Measurements from ENCODE around the gene RUNX1. TPM values are rescaled to one million over a fixed set of nuclear protein-coding genes. Genes with fewer than 3 reads are reported as not detected.

Gene RUNX1
- total and polyA plus RNA-seq, 2 of the 13 experiments (the other 11 are each of a cell fraction or from before 2014, with no cell fraction given), result 5.4 to 6.4 TPM

DNA sequence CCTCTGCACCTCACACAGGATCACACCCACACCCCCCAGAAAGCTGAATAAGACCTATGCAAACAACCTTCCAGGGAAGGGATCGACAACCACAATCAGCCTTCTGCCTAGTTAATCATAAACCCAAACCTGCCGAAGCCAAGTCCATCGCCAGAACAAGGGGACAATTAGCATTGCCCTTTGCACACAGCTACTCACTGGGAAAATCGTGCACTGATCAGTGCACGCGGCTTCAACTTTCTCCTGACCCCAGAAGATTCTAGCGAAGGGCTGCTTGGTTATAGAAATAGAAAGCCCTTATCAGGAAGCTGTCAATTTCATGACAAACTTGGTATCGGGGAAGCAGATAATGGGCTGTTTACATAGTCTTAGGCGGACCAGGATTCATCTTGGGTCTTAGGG lies 29.5 kb downstream of the RUNX1 start (continued):
- TF ChIP-seq, protein P1, sequence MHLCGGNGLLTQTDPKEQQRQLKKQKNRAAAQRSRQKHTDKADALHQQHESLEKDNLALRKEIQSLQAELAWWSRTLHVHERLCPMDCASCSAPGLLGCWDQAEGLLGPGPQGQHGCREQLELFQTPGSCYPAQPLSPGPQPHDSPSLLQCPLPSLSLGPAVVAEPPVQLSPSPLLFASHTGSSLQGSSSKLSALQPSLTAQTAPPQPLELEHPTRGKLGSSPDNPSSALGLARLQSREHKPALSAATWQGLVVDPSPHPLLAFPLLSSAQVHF (CRISPR knock-in tag; IDR thresholded peaks at IDR 0.05), result no peak
- TF ChIP-seq GATAD2A (CRISPR knock-in tag; IDR thresholded peaks at IDR 0.05) (peak; percentile 88), THAP11 (CRISPR knock-in tag; IDR thresholded peaks at IDR 0.05) (peak; percentile 50; the same call in 1 of the 2 replicates), NCOA5 (CRISPR knock-in tag; IDR thresholded peaks at IDR 0.05) (no peak), PAX8 (CRISPR knock-in tag; IDR thresholded peaks at IDR 0.05; ENCODE audit: borderline replicate concordance) (no peak), MED8 (CRISPR knock-in tag; IDR thresholded peaks at IDR 0.05; ENCODE audit: insufficient replicate concordance) (no peak), NFYB (CRISPR knock-in tag; IDR thresholded peaks at IDR 0.05) (no peak), EHMT2 (IDR thresholded peaks at IDR 0.05; ENCODE audit: borderline replicate concordance, low read depth, low read length) (no peak), ZNF260 (CRISPR knock-in tag; IDR thresholded peaks at IDR 0.05; ENCODE audit: borderline replicate concordance, low read depth) (no peak), ZFP90 (CRISPR knock-in tag; IDR thresholded peaks at IDR 0.05; ENCODE audit: borderline replicate concordance) (no peak), NR2F1 (CRISPR knock-in tag; IDR thresholded peaks at IDR 0.05) (no peak), MAFG (CRISPR knock-in tag; IDR thresholded peaks at IDR 0.05) (no peak), NFIC (IDR thresholded peaks at IDR 0.05; ENCODE audit: low read length) (0 out of 2 replicates have a peak, but pooled peaks have one; percentile 48), ARNT2 (CRISPR knock-in tag; IDR thresholded peaks at IDR 0.05; ENCODE audit: low read depth) (no peak), ZKSCAN8 (CRISPR knock-in tag; IDR thresholded peaks at IDR 0.05; ENCODE audit: borderline replicate concordance) (no peak), REL (CRISPR knock-in tag; conservative IDR thresholded peaks at IDR 0.05) (no peak), ZNF33B (CRISPR knock-in tag; IDR thresholded peaks at IDR 0.05) (no peak), ISX (CRISPR knock-in tag; conservative IDR thresholded peaks at IDR 0.05) (no peak)
- TF ChIP-seq, protein P2, sequence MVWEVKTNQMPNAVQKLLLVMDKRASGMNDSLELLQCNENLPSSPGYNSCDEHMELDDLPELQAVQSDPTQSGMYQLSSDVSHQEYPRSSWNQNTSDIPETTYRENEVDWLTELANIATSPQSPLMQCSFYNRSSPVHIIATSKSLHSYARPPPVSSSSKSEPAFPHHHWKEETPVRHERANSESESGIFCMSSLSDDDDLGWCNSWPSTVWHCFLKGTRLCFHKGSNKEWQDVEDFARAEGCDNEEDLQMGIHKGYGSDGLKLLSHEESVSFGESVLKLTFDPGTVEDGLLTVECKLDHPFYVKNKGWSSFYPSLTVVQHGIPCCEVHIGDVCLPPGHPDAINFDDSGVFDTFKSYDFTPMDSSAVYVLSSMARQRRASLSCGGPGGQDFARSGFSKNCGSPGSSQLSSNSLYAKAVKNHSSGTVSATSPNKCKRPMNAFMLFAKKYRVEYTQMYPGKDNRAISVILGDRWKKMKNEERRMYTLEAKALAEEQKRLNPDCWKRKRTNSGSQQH (CRISPR knock-in tag; IDR thresholded peaks at IDR 0.05; ENCODE audit: low read depth), result no peak
- TF ChIP-seq, protein P3, sequence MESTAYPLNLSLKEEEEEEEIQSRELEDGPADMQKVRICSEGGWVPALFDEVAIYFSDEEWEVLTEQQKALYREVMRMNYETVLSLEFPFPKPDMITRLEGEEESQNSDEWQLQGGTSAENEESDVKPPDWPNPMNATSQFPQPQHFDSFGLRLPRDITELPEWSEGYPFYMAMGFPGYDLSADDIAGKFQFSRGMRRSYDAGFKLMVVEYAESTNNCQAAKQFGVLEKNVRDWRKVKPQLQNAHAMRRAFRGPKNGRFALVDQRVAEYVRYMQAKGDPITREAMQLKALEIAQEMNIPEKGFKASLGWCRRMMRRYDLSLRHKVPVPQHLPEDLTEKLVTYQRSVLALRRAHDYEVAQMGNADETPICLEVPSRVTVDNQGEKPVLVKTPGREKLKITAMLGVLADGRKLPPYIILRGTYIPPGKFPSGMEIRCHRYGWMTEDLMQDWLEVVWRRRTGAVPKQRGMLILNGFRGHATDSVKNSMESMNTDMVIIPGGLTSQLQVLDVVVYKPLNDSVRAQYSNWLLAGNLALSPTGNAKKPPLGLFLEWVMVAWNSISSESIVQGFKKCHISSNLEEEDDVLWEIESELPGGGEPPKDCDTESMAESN (CRISPR knock-in tag; conservative IDR thresholded peaks at IDR 0.05), result no peak
- TF ChIP-seq, protein P4, sequence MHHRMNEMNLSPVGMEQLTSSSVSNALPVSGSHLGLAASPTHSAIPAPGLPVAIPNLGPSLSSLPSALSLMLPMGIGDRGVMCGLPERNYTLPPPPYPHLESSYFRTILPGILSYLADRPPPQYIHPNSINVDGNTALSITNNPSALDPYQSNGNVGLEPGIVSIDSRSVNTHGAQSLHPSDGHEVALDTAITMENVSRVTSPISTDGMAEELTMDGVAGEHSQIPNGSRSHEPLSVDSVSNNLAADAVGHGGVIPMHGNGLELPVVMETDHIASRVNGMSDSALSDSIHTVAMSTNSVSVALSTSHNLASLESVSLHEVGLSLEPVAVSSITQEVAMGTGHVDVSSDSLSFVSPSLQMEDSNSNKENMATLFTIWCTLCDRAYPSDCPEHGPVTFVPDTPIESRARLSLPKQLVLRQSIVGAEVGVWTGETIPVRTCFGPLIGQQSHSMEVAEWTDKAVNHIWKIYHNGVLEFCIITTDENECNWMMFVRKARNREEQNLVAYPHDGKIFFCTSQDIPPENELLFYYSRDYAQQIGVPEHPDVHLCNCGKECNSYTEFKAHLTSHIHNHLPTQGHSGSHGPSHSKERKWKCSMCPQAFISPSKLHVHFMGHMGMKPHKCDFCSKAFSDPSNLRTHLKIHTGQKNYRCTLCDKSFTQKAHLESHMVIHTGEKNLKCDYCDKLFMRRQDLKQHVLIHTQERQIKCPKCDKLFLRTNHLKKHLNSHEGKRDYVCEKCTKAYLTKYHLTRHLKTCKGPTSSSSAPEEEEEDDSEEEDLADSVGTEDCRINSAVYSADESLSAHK (CRISPR knock-in tag; IDR thresholded peaks at IDR 0.05; ENCODE audit: borderline replicate concordance), result no peak

Measured in HepG2 (cell line).